ENCODE measurements around the gene PSMB3.
A peak's percentile ranks its signal among the peaks of the same experiment; 100 is the strongest.

PSMB3 gene

DNA sequence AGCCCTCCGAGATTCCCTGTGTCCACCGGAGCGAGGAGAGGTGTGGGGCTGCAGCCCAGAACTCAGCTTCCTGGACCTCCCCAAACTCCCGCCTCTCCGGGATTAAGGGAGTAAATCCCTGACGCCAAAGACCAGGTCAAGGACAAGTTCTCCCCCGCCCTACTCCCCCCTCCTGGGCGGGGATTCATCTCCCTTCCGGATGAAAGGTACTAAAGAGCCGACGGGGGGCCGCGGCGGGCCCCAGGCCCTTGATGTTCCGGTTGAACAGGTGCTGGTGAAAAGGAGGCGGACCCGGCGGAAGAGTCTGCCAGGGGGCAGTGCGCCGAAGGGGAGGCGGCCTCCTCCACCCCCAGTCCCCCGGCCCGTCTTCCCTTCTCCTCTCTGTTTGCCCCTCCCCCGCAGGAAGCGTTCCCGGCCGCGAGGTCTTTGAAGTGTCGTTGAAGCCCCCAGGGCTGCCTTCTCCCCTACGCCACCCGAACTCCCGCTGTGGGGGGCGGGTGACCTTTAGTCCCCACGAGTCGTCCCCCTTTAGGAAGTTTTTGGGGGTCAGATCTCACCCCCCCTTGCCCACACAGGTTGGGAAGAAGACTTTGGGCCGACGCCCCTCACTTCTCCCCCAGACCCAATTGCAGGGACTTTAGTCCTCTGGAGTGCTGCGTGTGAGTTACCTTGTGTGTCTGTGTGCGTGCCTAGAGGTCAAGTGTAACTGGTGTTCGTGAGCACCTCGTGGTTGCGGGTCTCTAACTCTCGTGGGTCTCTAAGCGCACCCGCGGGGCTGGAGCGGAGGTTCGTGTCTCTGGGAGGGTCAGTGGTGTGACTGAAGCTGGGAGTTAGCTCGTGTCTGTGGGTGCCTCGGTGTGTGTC, 48.6 kb upstream of the PSMB3 start (continued):
- peak; percentile 79 for TF ChIP-seq ZBTB11 (tag by site-specific recombination; conservative IDR thresholded peaks at IDR 0.05; ENCODE audit: low read depth)
- no peak; the same call in 1 of the 2 replicates for TF ChIP-seq ZNF518A (tag by site-specific recombination; conservative IDR thresholded peaks at IDR 0.05; ENCODE audit: low read depth)
- TF ChIP-seq, protein P1, sequence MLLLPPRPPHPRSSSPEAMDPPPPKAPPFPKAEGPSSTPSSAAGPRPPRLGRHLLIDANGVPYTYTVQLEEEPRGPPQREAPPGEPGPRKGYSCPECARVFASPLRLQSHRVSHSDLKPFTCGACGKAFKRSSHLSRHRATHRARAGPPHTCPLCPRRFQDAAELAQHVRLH (tag by site-specific recombination; IDR thresholded peaks at IDR 0.05): peak; percentile 84
- TF ChIP-seq BCL11B (tag by site-specific recombination; IDR thresholded peaks at IDR 0.05; ENCODE audit: low read depth): no peak; the same call in 1 of the 2 replicates
- no peak for TF ChIP-seq ZNF510 (tag by site-specific recombination; IDR thresholded peaks at IDR 0.05; ENCODE audit: insufficient replicate concordance)
- peak; percentile 62 for TF ChIP-seq ZBTB8A (tag by site-specific recombination; IDR thresholded peaks at IDR 0.05)
- TF ChIP-seq WT1 (tag by site-specific recombination; IDR thresholded peaks at IDR 0.05): peak; percentile 96
- TF ChIP-seq ZNF148 (tag by site-specific recombination; IDR thresholded peaks at IDR 0.05; ENCODE audit: borderline replicate concordance): no peak
- TF ChIP-seq ZNF664 (tag by site-specific recombination; IDR thresholded peaks at IDR 0.05): no peak
- peak; percentile 80 for TF ChIP-seq PRDM10 (tag by site-specific recombination; IDR thresholded peaks at IDR 0.05)
- no peak for TF ChIP-seq TRIM28 (IDR thresholded peaks at IDR 0.05; ENCODE audit: borderline replicate concordance, low read length)
- no peak; the same call in 1 of the 2 replicates for TF ChIP-seq GLI4 (tag by site-specific recombination; IDR thresholded peaks at IDR 0.05)
- TF ChIP-seq ZNF16 (tag by site-specific recombination; IDR thresholded peaks at IDR 0.05; ENCODE audit: low read depth): no peak
- peak; percentile 39; the same call in 1 of the 2 replicates for TF ChIP-seq ZNF596 (tag by site-specific recombination; IDR thresholded peaks at IDR 0.05)
- TF ChIP-seq ZNF37A (tag by site-specific recombination; IDR thresholded peaks at IDR 0.05): no peak
- TF ChIP-seq PRDM1 (tag by site-specific recombination; IDR thresholded peaks at IDR 0.05): no peak
- TF ChIP-seq BCL11A (tag by site-specific recombination; IDR thresholded peaks at IDR 0.05; ENCODE audit: low read depth): peak; percentile 84; the same call in 1 of the 2 replicates
- no peak; the same call in 1 of the 2 replicates for TF ChIP-seq ZNF391 (tag by site-specific recombination; IDR thresholded peaks at IDR 0.05; ENCODE audit: borderline replicate concordance, low read depth)
- TF ChIP-seq, protein P2, sequence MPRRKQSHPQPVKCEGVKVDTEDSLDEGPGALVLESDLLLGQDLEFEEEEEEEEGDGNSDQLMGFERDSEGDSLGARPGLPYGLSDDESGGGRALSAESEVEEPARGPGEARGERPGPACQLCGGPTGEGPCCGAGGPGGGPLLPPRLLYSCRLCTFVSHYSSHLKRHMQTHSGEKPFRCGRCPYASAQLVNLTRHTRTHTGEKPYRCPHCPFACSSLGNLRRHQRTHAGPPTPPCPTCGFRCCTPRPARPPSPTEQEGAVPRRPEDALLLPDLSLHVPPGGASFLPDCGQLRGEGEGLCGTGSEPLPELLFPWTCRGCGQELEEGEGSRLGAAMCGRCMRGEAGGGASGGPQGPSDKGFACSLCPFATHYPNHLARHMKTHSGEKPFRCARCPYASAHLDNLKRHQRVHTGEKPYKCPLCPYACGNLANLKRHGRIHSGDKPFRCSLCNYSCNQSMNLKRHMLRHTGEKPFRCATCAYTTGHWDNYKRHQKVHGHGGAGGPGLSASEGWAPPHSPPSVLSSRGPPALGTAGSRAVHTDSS (tag by site-specific recombination; IDR thresholded peaks at IDR 0.05): no peak
- 0 out of 2 replicates have a peak, but pooled peaks have one; percentile 35 for TF ChIP-seq ZSCAN23 (tag by site-specific recombination; IDR thresholded peaks at IDR 0.05)
- no peak for TF ChIP-seq ZNF521 (tag by site-specific recombination; IDR thresholded peaks at IDR 0.05)

Measured in HEK293 (cell line).